Testis (tissue), 2 donors: ENCODE data around the gene KIF26B.

Source experiments
- CTCF ChIP-seq, 3 experiments: fragments of 450-650 bp in 2 of 3; fragments of 200-600 bp in 1 of 3; sonication (generic) in 1 of 3; IDR thresholded peaks; one replicate each; pipeline ENCODE4 v1.5.1; 2016 to 2019; ENCODE audit warnings: antibody characterized with exemption in 3 of 3, mild to moderate bottlenecking in 2 of 3, moderate library complexity in 1 of 3
- POLR2A ChIP-seq: fragments of 450-650 bp; IDR thresholded peaks from one replicate; pipeline ENCODE4 v1.6.1; 2017; ENCODE audit warnings: antibody characterized with exemption, mild to moderate bottlenecking, moderate library complexity

- TF ChIP-seq CTCF (IDR thresholded peaks at IDR 0.05) (no peak), POLR2A (no peak)
Measured at GRCh38 chr1:245240648-245241165, 85.9 kb downstream of the KIF26B start.
